GM23338 (cell line): Measurements from ENCODE around the gene TMEM208.

Experiments
- CREB1 ChIP-seq: fragments of 250-450 bp; sonication (Bioruptor Pico); IDR thresholded peaks from 2 replicates; pipeline ENCODE4 v1.5.0; 2020; ENCODE audit warnings: low read depth, mild to moderate bottlenecking, moderate library complexity
- CTCF ChIP-seq, 2 experiments: fragments of 200-600 bp in 1 of 2; sonication (generic) in 1 of 2; conservative IDR thresholded peaks; 2 replicates each; pipeline versions ENCODE4 v1.5.1 to v1.6.1; 2016 to 2017; ENCODE audit warnings: antibody characterized with exemption in 2 of 2, low read depth in 2 of 2, mild to moderate bottlenecking in 2 of 2, moderate library complexity in 1 of 2
- ETS1 ChIP-seq: IDR thresholded peaks from 2 replicates; pipeline ENCODE4 v1.6.1; 2016; ENCODE audit warnings: antibody characterized with exemption
- EZH2 ChIP-seq: fragments of 200-600 bp; sonication (generic); IDR thresholded peaks from one replicate; pipeline ENCODE4 v1.8.0; 2017; ENCODE audit warnings: antibody characterized with exemption, mild to moderate bottlenecking, low read depth; ENCODE audit not compliant: unreplicated experiment
- POLR2AphosphoS5 ChIP-seq: IDR thresholded peaks from 2 replicates; pipeline ENCODE4 v1.6.1; 2016; ENCODE audit warnings: antibody characterized with exemption, low read depth
- REST ChIP-seq: IDR thresholded peaks from one replicate; pipeline ENCODE4 v1.6.1; 2018; ENCODE audit warnings: antibody characterized with exemption; ENCODE audit not compliant: unreplicated experiment

GRCh38 chr16:67256701-67257230 is 29.8 kb downstream of the TMEM208 start:
- TF ChIP-seq CTCF (conservative IDR thresholded peaks at IDR 0.05; ENCODE audit: low read depth in 2 of 2) (no peak), REST (no peak), EZH2 (no peak), POLR2AphosphoS5 (no peak), ETS1 (no peak), CREB1 (no peak)
